Ovary (tissue), 9 donors: ENCODE data around the gene PTPRO. TPM values are rescaled to one million over a fixed set of nuclear protein-coding genes. Genes with fewer than 3 reads are reported as not detected.

ENCODE experiments used
- DNase-seq, 5 donors: peaks; one replicate each; pipeline ENCODE4 v3.0.0-alpha.2; 2019 to 2020
- H3K27ac ChIP-seq, 2 donors: fragments of 200-600 bp; one replicate each; pipeline versions ENCODE4 v1.5.1 to v1.8.0; 2019 to 2022
- H3K27me3 ChIP-seq: fragments of 200-600 bp; one replicate; pipeline ENCODE4 v1.8.0; 2022
- H3K36me3 ChIP-seq: fragments of 200-600 bp; sonication (generic); one replicate; pipeline ENCODE4 v1.5.1; 2019
- H3K4me1 ChIP-seq: one replicate; pipeline ENCODE4 v1.8.1; 2013; ENCODE audit warnings: mild to moderate bottlenecking, moderate library complexity; ENCODE audit not compliant: insufficient read depth
- H3K4me3 ChIP-seq: fragments of 200-600 bp; sonication (generic); one replicate; pipeline ENCODE4 v1.5.1; 2017
- H3K9me3 ChIP-seq, 2 donors: fragments of 200-600 bp in 1 of 2; sonication (generic) in 1 of 2; one replicate each; pipeline versions ENCODE4 v1.5.1 to v1.8.1; 2013 to 2019; ENCODE audit warnings: mild to moderate bottlenecking in 1 of 2, moderate library complexity in 1 of 2
- CTCF ChIP-seq, 3 donors: fragments of 450-650 bp in 2 of 3; fragments of 200-600 bp in 1 of 3; IDR thresholded peaks; one replicate each; pipeline versions ENCODE4 v1.5.1 to v1.8.0; 2016 to 2022; ENCODE audit warnings: antibody characterized with exemption in 3 of 3, mild to moderate bottlenecking in 1 of 3
- EP300 ChIP-seq: sonication (generic); formaldehyde crosslinking; IDR thresholded peaks from one replicate; pipeline ENCODE4 v1.6.1; 2017; ENCODE audit warnings: antibody characterized with exemption
- POLR2A ChIP-seq: fragments of 450-650 bp; IDR thresholded peaks from one replicate; pipeline ENCODE4 v1.6.1; 2017; ENCODE audit warnings: antibody characterized with exemption, mild to moderate bottlenecking, moderate library complexity
- WGBS, 3 donors: extraction: QIAGEN DNeasy Blood & Tissue Kit in 1 of 3; methylation state at CpG; one replicate each; pipeline versions ENCODE4 v1.1.5 to v1.1.7; 2013 to 2017; 5-methylcytosine and 5-hydroxymethylcytosine counted together
- intact Hi-C, 4 donors: fragments of 100-400 bp; cut with DNase I; formaldehyde crosslinking; loops; one replicate each; pipeline versions ENCODE4 v1.11.0 to v1.15.1; 2022 to 2023
- polyA plus RNA-seq, 2 donors: library from polyadenylated mRNA; stranded (reverse); fragments of 200-250 nt in 1 of 2; fragments of 350-450 nt in 1 of 2; fragmentation: Illumina TruSeq in 1 of 2; extraction: RNeasy Lipid Tissue Mini Kit (QIAGEN cat#74804) in 1 of 2; gene quantifications; one replicate each; pipeline ENCODE4 v1.2.3, GENCODE V29; 2013 to 2014
- total RNA-seq, 7 donors: library from RNA; depleted of rRNA in 2 of 7; stranded (reverse); fragments of >200 nt in 2 of 7; fragmentation: NEBNext Ultra II Directional in 3 of 7; extraction: Animal tissue kit (Norgen Biotek cat#: 25700) in 3 of 7; gene quantifications; one replicate each; pipeline versions ENCODE4 v1.1.0 to v1.2.4, GENCODE V29; 2016 to 2023
- donor health status: DM: no; HTN: no; CAD: no; lungs with moderate emphysema.
- donor health status: DM: no; HTN: no; CAD: no.
- donor health status: Bipolar disorder and iron deficiency.
- donor health status: DM: yes; HTN: yes; CAD: no.
- donor health status: DM: no; HTN: no; CAD: no.
- donor health status: DM: yes; HTN: yes; CAD: no.

Gene PTPRO
- total and polyA plus RNA-seq, 9 donors, result 0.30 to 3.7 (median 0.83) TPM

DNA sequence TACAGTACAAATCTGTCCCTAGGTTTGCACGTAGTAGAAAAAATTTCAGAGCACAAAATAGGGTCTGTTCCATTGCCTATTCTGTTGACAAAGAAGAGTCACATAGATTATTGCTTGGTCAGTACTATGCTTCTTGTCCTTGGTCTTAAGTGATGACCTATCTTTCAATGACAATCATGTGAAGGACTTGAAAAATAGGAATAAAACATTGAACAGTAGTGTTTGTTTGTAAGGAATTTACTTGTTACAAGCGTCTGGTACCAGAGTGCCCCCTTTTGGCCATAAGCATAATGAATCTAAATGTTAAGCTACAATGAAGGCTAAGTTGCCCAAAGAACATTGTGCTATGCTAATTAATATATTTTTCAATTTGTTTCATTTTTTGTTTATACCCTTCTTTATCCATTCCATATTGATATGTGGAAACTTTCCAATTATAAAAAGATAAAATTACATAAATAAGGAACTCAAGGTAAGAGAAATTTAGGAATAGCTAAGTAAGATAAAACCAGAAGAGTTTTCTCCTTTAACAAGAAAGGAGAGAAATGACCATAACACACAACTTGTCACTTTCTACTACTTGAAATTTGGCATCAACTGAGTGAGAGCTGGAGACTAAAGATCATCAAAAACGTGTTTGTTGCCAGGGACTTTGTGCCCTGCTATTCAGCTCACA is 262.2 kb downstream of the PTPRO start:
- intact Hi-C loops, result loop anchor here (5.0 to 10.0 kb wide), 3 partner anchors 47 to 310 kb away; no protein-coding TSS in a partner anchor
- no peaks in the 10 kb centered on the region for H3K27me3 ChIP-seq
- H3K9me3 ChIP-seq, result no peaks in the 10 kb centered on the region
- no peak overlapping the region for H3K4me3 ChIP-seq
- 31 to 36% (median 32%) methylated on average over 3 of the region's 3 CpGs for WGBS, 3 donors
- H3K27ac ChIP-seq, result no peak overlapping the region
- TF ChIP-seq CTCF (IDR thresholded peaks at IDR 0.05) (peak; percentile 15 to 58 (median 44)), EP300 (no peak), POLR2A (no peak)
- peak in 1 of 5 donors; percentile 36 for DNase-seq
- H3K4me1 ChIP-seq, result no peaks in the 10 kb centered on the region
- no peaks in the 10 kb centered on the region for H3K36me3 ChIP-seq

DNA sequence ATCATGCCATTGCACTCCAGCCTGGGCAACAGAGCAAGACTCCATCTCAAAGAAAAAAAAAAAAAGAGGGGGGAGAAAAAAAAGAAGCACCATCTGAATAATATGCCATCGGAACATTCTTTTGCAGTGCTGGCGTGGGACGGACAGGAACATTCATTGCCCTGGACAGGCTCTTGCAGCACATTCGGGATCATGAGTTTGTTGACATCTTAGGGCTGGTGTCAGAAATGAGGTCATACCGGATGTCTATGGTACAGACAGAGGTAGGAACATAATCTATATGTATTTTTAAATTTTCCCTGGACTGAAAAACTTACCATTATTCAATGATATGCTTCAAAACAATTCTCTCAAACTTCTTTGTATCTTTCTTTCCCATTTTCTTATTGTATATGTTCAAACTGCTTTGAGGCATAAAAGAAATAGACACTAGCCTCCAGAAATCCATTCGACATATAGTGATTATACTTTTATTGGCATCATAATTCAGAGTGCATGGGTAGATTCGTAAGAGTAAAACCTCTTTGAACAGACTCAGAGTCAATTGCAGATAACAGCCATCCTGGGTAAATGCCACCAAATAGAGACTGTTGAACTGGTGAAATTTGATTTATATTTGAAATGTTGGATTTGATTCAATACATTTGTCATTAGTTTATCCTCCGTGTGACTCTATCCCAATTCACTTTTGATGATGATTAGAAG is 267.2 kb downstream of the PTPRO start:
- no peak overlapping the region for H3K27ac ChIP-seq

GRCh38 chr12:15590180-15590826 is 268.0 kb downstream of the PTPRO start:
- H3K9me3 ChIP-seq, result no peaks in the 10 kb centered on the region
- 2 to 3% (median 3%) methylated on average over 16 of the region's 16 CpGs for WGBS, 3 donors
- H3K4me1 ChIP-seq, result peaks cover 3% of the 10 kb centered on the region
- intact Hi-C loops, result loop anchor here in 2 of 4 donors (2.0 kb wide), 1 partner anchor 266 kb away; no protein-coding TSS in a partner anchor
- peak overlapping the region; percentile 21 for H3K4me3 ChIP-seq
- H3K36me3 ChIP-seq, result no peaks in the 10 kb centered on the region
- TF ChIP-seq POLR2A, result no peak
- TF ChIP-seq CTCF (IDR thresholded peaks at IDR 0.05), result peak; percentile 76 to 96 (median 93)
- H3K27ac ChIP-seq, result no peak overlapping the region
- DNase-seq, result peak; percentile 42 to 61 (median 52)
- H3K27me3 ChIP-seq, result no peaks in the 10 kb centered on the region

More for the DNA sequence above, 267.2 kb downstream of the PTPRO start:
- peaks cover 3% of the 10 kb centered on the region for H3K4me1 ChIP-seq
- TF ChIP-seq POLR2A, result no peak
- TF ChIP-seq EP300, result no peak
- TF ChIP-seq CTCF (IDR thresholded peaks at IDR 0.05), result no peak
- intact Hi-C loops, result loop anchor here in 3 of 4 donors (2.0 to 10.0 kb wide), 2 partner anchors 267 to 315 kb away; no protein-coding TSS in a partner anchor
- no peaks in the 10 kb centered on the region for H3K9me3 ChIP-seq
- DNase-seq, result no peak
- no peaks in the 10 kb centered on the region for H3K36me3 ChIP-seq
- 78 to 80% (median 79%) methylated on average over 8 of the region's 8 CpGs for WGBS, 3 donors
- H3K27me3 ChIP-seq, result no peaks in the 10 kb centered on the region
- H3K4me3 ChIP-seq, result no peak overlapping the region

DNA sequence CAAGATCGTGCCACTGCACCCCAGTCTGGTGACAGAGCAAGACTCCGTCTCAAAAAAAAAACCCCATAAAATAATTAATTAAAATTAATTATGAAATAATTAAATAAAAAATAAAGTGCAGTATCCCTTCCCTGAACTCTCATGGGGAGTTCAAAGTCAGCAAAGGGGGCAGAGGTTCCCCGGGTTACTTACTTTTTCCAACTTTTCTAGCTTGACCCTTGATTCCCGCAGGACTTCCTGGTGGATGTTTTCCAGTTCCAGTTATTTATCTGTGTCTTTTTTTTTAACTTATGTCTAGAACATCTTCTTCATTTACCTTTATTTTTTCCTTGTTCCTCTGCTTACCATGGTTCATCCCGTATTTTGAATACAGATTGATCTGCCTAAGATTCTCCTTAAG is 269.5 kb downstream of the PTPRO start:
- DNase-seq, result no peak
- H3K36me3 ChIP-seq, result no peaks in the 10 kb centered on the region
- TF ChIP-seq POLR2A (no peak), CTCF (IDR thresholded peaks at IDR 0.05) (no peak), EP300 (no peak)
- intact Hi-C loops, result loop anchor here in 3 of 4 donors (2.0 kb wide), 2 partner anchors 263 to 265 kb away; no protein-coding TSS in a partner anchor
- no peak overlapping the region for H3K4me3 ChIP-seq
- H3K4me1 ChIP-seq, result peaks cover 3% of the 10 kb centered on the region
- no peak overlapping the region for H3K27ac ChIP-seq
- 93 to 99% (median 96%) methylated on average over 5 of the region's 5 CpGs for WGBS, 3 donors
- H3K9me3 ChIP-seq, result no peaks in the 10 kb centered on the region
- no peaks in the 10 kb centered on the region for H3K27me3 ChIP-seq
